GM12878 (cell line): ENCODE data around the gene SLMAP. TPM values are rescaled to one million over a fixed set of nuclear protein-coding genes. Genes with fewer than 3 reads are reported as not detected.

Source experiments
- polyA plus RNA-seq, 11 experiments: library from polyadenylated mRNA; depleted of rRNA in 4 of 11; unstranded in 6 of 11; stranded (reverse) in 5 of 11; fragments of >200 nt; fragmentation: Nextera tagmentation in 4 of 11; fragmentation: Illumina TruSeq in 1 of 11; extraction: Ambion mirVana in 4 of 11; extraction: Trizol in 1 of 11; gene quantifications; 1 replicate in 1 of 11; 2 replicates in 10 of 11; pipeline versions ENCODE4 v1.2.1 to v1.2.3, GENCODE V29; 2011 to 2016; ENCODE audit warnings: inconsistent platforms in 2 of 11, missing spikeins in 2 of 11, low read depth in 1 of 11
- total RNA-seq, 4 experiments: library from RNA; depleted of rRNA in 3 of 4; stranded (reverse); fragments of >200 nt in 3 of 4; fragmentation: Illumina TruSeq in 1 of 4; extraction: Trizol in 1 of 4; gene quantifications; 2 replicates each; pipeline versions ENCODE4 v1.2.1 to v1.2.3, GENCODE V29; 2013 to 2021

SLMAP gene
- total and polyA plus RNA-seq, 10 of the 15 experiments (the other 5 are each of a cell fraction or from before 2014, with no cell fraction given): 8.3 to 43.8 (median 26.4) TPM

Other genes with a start within 250 kb of the SLMAP start
- under 0.01 and 0.11 TPM in 2 replicates for gene DNAH12, start 212.0 kb upstream of the SLMAP start, total RNA-seq (2014; rRNA removed)
- gene DNAH12, start 212.0 kb upstream of the SLMAP start, total RNA-seq (2014; rRNA removed; fragmentation: Illumina TruSeq; extraction: Trizol): 0.05 and 0.09 TPM in 2 replicates
- gene DNAH12, start 212.0 kb upstream of the SLMAP start, total RNA-seq (2021): 0.05 and 0.19 TPM in 2 replicates
- gene DNAH12, start 212.0 kb upstream of the SLMAP start, polyA plus RNA-seq (2011; rRNA removed): 0.05 and 0.27 TPM in 2 replicates
- 0.10 and 0.13 TPM in 2 replicates for gene DNAH12, start 212.0 kb upstream of the SLMAP start, polyA plus RNA-seq (2014; fragmentation: Illumina TruSeq; extraction: Trizol)
- gene DNAH12, start 212.0 kb upstream of the SLMAP start, polyA plus RNA-seq (2014; fragmentation: Nextera tagmentation; extraction: Ambion mirVana): under 1 TPM; 0.10 to 0.16 TPM
- 0.03 and 0.06 TPM in 2 replicates for gene DNAH12, start 212.0 kb upstream of the SLMAP start, polyA plus RNA-seq (2014; rRNA removed)
- under 1 TPM; 0.07 to 0.35 TPM for gene DNAH12, start 212.0 kb upstream of the SLMAP start, polyA plus RNA-seq (2016; fragmentation: Nextera tagmentation; extraction: Ambion mirVana)
- gene PDE12, start 200.0 kb upstream of the SLMAP start, total RNA-seq (2014; rRNA removed): 20.5 and 22.4 TPM in 2 replicates
- gene PDE12, start 200.0 kb upstream of the SLMAP start, total RNA-seq (2014; rRNA removed; fragmentation: Illumina TruSeq; extraction: Trizol): 10.7 TPM in 2 replicates
- 23.0 and 26.1 TPM in 2 replicates for gene PDE12, start 200.0 kb upstream of the SLMAP start, total RNA-seq (2021)
- gene PDE12, start 200.0 kb upstream of the SLMAP start, polyA plus RNA-seq (2011; rRNA removed): 15.7 and 18.3 TPM in 2 replicates
- 10.2 and 11.2 TPM in 2 replicates for gene PDE12, start 200.0 kb upstream of the SLMAP start, polyA plus RNA-seq (2014; fragmentation: Illumina TruSeq; extraction: Trizol)
- 10 to 100 TPM in 1 of 2 experiments, 1 to 10 TPM in 1; 3.0 to 10.1 TPM for gene PDE12, start 200.0 kb upstream of the SLMAP start, polyA plus RNA-seq (2014; fragmentation: Nextera tagmentation; extraction: Ambion mirVana)
- gene PDE12, start 200.0 kb upstream of the SLMAP start, polyA plus RNA-seq (2014; rRNA removed): 16.5 and 17.3 TPM in 2 replicates
- gene PDE12, start 200.0 kb upstream of the SLMAP start, polyA plus RNA-seq (2016; fragmentation: Nextera tagmentation; extraction: Ambion mirVana): 10 to 100 TPM; 20.8 to 20.9 TPM
- gene ARF4, start 159.0 kb upstream of the SLMAP start, total RNA-seq (2014; rRNA removed): 70.3 and 80.2 TPM in 2 replicates
- 74.8 and 78.4 TPM in 2 replicates for gene ARF4, start 159.0 kb upstream of the SLMAP start, total RNA-seq (2014; rRNA removed; fragmentation: Illumina TruSeq; extraction: Trizol)
- 65.6 and 66.2 TPM in 2 replicates for gene ARF4, start 159.0 kb upstream of the SLMAP start, total RNA-seq (2021)
- 122 and 173 TPM in 2 replicates for gene ARF4, start 159.0 kb upstream of the SLMAP start, polyA plus RNA-seq (2011; rRNA removed)
- gene ARF4, start 159.0 kb upstream of the SLMAP start, polyA plus RNA-seq (2014; fragmentation: Illumina TruSeq; extraction: Trizol): 133 and 164 TPM in 2 replicates
- gene ARF4, start 159.0 kb upstream of the SLMAP start, polyA plus RNA-seq (2014; fragmentation: Nextera tagmentation; extraction: Ambion mirVana): 100 to 1,000 TPM; 166 to 283 TPM
- gene ARF4, start 159.0 kb upstream of the SLMAP start, polyA plus RNA-seq (2014; rRNA removed): 76.8 and 82.5 TPM in 2 replicates
- 100 to 1,000 TPM; 201 to 203 TPM for gene ARF4, start 159.0 kb upstream of the SLMAP start, polyA plus RNA-seq (2016; fragmentation: Nextera tagmentation; extraction: Ambion mirVana)
- 10.9 and 20.2 TPM in 2 replicates for gene DENND6A, start 63.2 kb upstream of the SLMAP start, total RNA-seq (2014; rRNA removed)
- gene DENND6A, start 63.2 kb upstream of the SLMAP start, total RNA-seq (2014; rRNA removed; fragmentation: Illumina TruSeq; extraction: Trizol): 13.6 and 17.5 TPM in 2 replicates
- gene DENND6A, start 63.2 kb upstream of the SLMAP start, total RNA-seq (2021): 13.0 and 15.3 TPM in 2 replicates
- gene DENND6A, start 63.2 kb upstream of the SLMAP start, polyA plus RNA-seq (2011; rRNA removed): 14.0 and 18.6 TPM in 2 replicates
- 8.5 and 8.8 TPM in 2 replicates for gene DENND6A, start 63.2 kb upstream of the SLMAP start, polyA plus RNA-seq (2014; fragmentation: Illumina TruSeq; extraction: Trizol)
- 1 to 10 TPM; 1.8 to 3.5 TPM for gene DENND6A, start 63.2 kb upstream of the SLMAP start, polyA plus RNA-seq (2014; fragmentation: Nextera tagmentation; extraction: Ambion mirVana)
- 6.7 and 7.8 TPM in 2 replicates for gene DENND6A, start 63.2 kb upstream of the SLMAP start, polyA plus RNA-seq (2014; rRNA removed)
- gene DENND6A, start 63.2 kb upstream of the SLMAP start, polyA plus RNA-seq (2016; fragmentation: Nextera tagmentation; extraction: Ambion mirVana): 10 to 100 TPM in 1 of 2 experiments, 1 to 10 TPM in 1; 9.7 to 11.1 TPM